Globus pallidus (tissue), 1 donor: Measurements from ENCODE around the gene HPSE2.
"Not testable (repeated sequence)": the region's sequence is repeated elsewhere in the genome, so short reads cannot be mapped to it uniquely, and the experiment has no call there.

Source experiments
- DNase-seq: peaks from one replicate; pipeline ENCODE4 v3.0.0-alpha.2; 2015; ENCODE audit warnings: low spot score

Gene HPSE2

GRCh38 chr10:99005254-99005653, 230.4 kb downstream of the HPSE2 start:
- no peak for DNase-seq

- DNase-seq = no peak
Measured at GRCh38 chr10:99004738-99005137, 230.9 kb downstream of the HPSE2 start.

- no peak for DNase-seq
Measured at GRCh38 chr10:99002392-99002791, 233.3 kb downstream of the HPSE2 start.

- DNase-seq = no peak
Measured at GRCh38 chr10:98997596-98997995, 238.1 kb downstream of the HPSE2 start.

- no peak for DNase-seq
Measured at GRCh38 chr10:98994030-98994429, 241.6 kb downstream of the HPSE2 start.

GRCh38 chr10:98983751-98984150, 251.9 kb downstream of the HPSE2 start:
- DNase-seq = not testable (repeated sequence)

GRCh38 chr10:98980353-98980752, 255.3 kb downstream of the HPSE2 start:
- DNase-seq = no peak

GRCh38 chr10:98971464-98971863, 264.2 kb downstream of the HPSE2 start:
- no peak for DNase-seq

- no peak for DNase-seq
Measured at GRCh38 chr10:98967601-98968000, 268.1 kb downstream of the HPSE2 start.

- no peak for DNase-seq
Measured at GRCh38 chr10:98963608-98964007, 272.0 kb downstream of the HPSE2 start.

GRCh38 chr10:98959379-98959778, 276.3 kb downstream of the HPSE2 start:
- DNase-seq = no peak

- no peak for DNase-seq
Measured at GRCh38 chr10:98957801-98958200, 277.9 kb downstream of the HPSE2 start.

- no peak for DNase-seq
Measured at GRCh38 chr10:98956576-98957260, 278.9 kb downstream of the HPSE2 start.

- no peak for DNase-seq
Measured at GRCh38 chr10:98953251-98953650, 282.4 kb downstream of the HPSE2 start.

- DNase-seq = no peak
Measured at GRCh38 chr10:98951269-98952000, 284.2 kb downstream of the HPSE2 start.

GRCh38 chr10:98950106-98950505, 285.5 kb downstream of the HPSE2 start:
- DNase-seq = no peak

GRCh38 chr10:98949306-98949705, 286.3 kb downstream of the HPSE2 start:
- DNase-seq = no peak

GRCh38 chr10:98943681-98944080, 292.0 kb downstream of the HPSE2 start:
- no peak for DNase-seq

- no peak for DNase-seq
Measured at GRCh38 chr10:98929709-98930108, 305.9 kb downstream of the HPSE2 start.

- DNase-seq = no peak
Measured at GRCh38 chr10:98925651-98926050, 310.0 kb downstream of the HPSE2 start.

GRCh38 chr10:98924526-98924925, 311.1 kb downstream of the HPSE2 start:
- no peak for DNase-seq

- no peak for DNase-seq
Measured at GRCh38 chr10:98921316-98921715, 314.3 kb downstream of the HPSE2 start.

GRCh38 chr10:98920807-98921206, 314.8 kb downstream of the HPSE2 start:
- no peak for DNase-seq

- no peak for DNase-seq
Measured at GRCh38 chr10:98920360-98920759, 315.3 kb downstream of the HPSE2 start.
